ENCODE data around the gene PSMB3. TPM values are rescaled to one million over a fixed set of nuclear protein-coding genes. Genes with fewer than 3 reads are reported as not detected.

Gene PSMB3
- total and polyA plus RNA-seq, 10 donors = 119 to 235 (median 172) TPM

- TF ChIP-seq POLR2AphosphoS5 (IDR thresholded peaks at IDR 0.05) (peak in 1 of 3 donors; percentile 71), CTCF (IDR thresholded peaks at IDR 0.05 in 8 of 11, conservative IDR thresholded peaks at IDR 0.05 in 3 of 11) (peak in 1 of 11 experiments; percentile 5), POLR2A (IDR thresholded peaks at IDR 0.05) (no peak)
- peaks cover 34 to 97% (median 71%) of the 10 kb centered on the region in 6 donors for H3K4me1 ChIP-seq
- DNase-seq = peak; percentile 87
- H3K9me3 ChIP-seq = no peaks in the 10 kb centered on the region
- intact Hi-C loops (cut with DNase I; ENCODE audit: low total_unique reads) = no loop called here
- peak overlapping the region; percentile 33 to 93 (median 86) for H3K27ac ChIP-seq
- 26 to 36% (median 32%) methylated on average over 27 of the region's 27 CpGs for WGBS, 5 donors
- H3K4me3 ChIP-seq = peak overlapping the region; percentile 56 to 79 (median 60)
- peaks cover 0 to 37% (median 0%) of the 10 kb centered on the region in 6 donors for H3K36me3 ChIP-seq
- H3K27me3 ChIP-seq (replicated peaks in 1 of 7) = no peaks in the 10 kb centered on the region
These were observed 21.8 kb upstream of the PSMB3 start for GRCh38 chr17:38730526-38731379.

GRCh38 chr17:38731526-38732294 is 20.8 kb upstream of the PSMB3 start:
- intact Hi-C loops (cut with DNase I; ENCODE audit: low total_unique reads) = loop anchor here (2.0 kb wide), 1 partner anchor 55 kb away; no protein-coding TSS in a partner anchor
- TF ChIP-seq POLR2AphosphoS5 (IDR thresholded peaks at IDR 0.05) (no peak), POLR2A (IDR thresholded peaks at IDR 0.05) (no peak), CTCF (IDR thresholded peaks at IDR 0.05 in 8 of 11, conservative IDR thresholded peaks at IDR 0.05 in 3 of 11) (no peak)
- peaks cover 34 to 92% (median 70%) of the 10 kb centered on the region in 6 donors for H3K4me1 ChIP-seq

GRCh38 chr17:38732376-38733281 is 19.9 kb upstream of the PSMB3 start:
- no peak for DNase-seq
- no peaks in the 10 kb centered on the region for H3K27me3 ChIP-seq (replicated peaks in 1 of 7)
- 83 to 88% (median 83%) methylated on average over 5 to 7 of the region's 7 CpGs for WGBS, 5 donors
- H3K4me3 ChIP-seq = no peak overlapping the region
- H3K9me3 ChIP-seq = no peaks in the 10 kb centered on the region
- peak overlapping the region in 3 of 8 donors; percentile 91 to 93 (median 91) for H3K27ac ChIP-seq
- H3K36me3 ChIP-seq = peaks cover 0 to 52% (median 0%) of the 10 kb centered on the region in 6 donors
- peaks cover 30 to 82% (median 62%) of the 10 kb centered on the region in 6 donors for H3K4me1 ChIP-seq
- intact Hi-C loops (cut with DNase I; ENCODE audit: low total_unique reads) = loop anchor here (2.0 kb wide), 1 partner anchor 56 kb away; no protein-coding TSS in a partner anchor
- TF ChIP-seq POLR2A (IDR thresholded peaks at IDR 0.05) = no peak
- TF ChIP-seq CTCF (IDR thresholded peaks at IDR 0.05 in 8 of 11, conservative IDR thresholded peaks at IDR 0.05 in 3 of 11) = no peak
- TF ChIP-seq POLR2AphosphoS5 (IDR thresholded peaks at IDR 0.05) = no peak

More at GRCh38 chr17:38731526-38732294, 20.8 kb upstream of the PSMB3 start:
- H3K27ac ChIP-seq = peak overlapping the region in 7 of 8 donors; percentile 33 to 93 (median 88)
- peak overlapping the region in 2 of 8 donors; percentile 72 to 79 for H3K4me3 ChIP-seq
- H3K36me3 ChIP-seq = peaks cover 0 to 43% (median 0%) of the 10 kb centered on the region in 6 donors
- no peak for DNase-seq
- no peaks in the 10 kb centered on the region for H3K27me3 ChIP-seq (replicated peaks in 1 of 7)
- H3K9me3 ChIP-seq = no peaks in the 10 kb centered on the region
- 64 to 80% (median 77%) methylated on average over 6 to 8 of the region's 8 CpGs for WGBS, 5 donors

Measured in spleen (tissue), 11 donors.